ENCODE data around the gene ZC3H15. TPM values are rescaled to one million over a fixed set of nuclear protein-coding genes. Genes with fewer than 3 reads are reported as not detected.
"Not testable (repeated sequence)": the region's sequence is repeated elsewhere in the genome, so short reads cannot be mapped to it uniquely, and the experiment has no call there.

Gene ZC3H15
- total RNA-seq, 4 donors from 2014 or later = 32.2 to 68.5 (median 53.7) TPM

GRCh38 chr2:186459009-186459408 lies 27.1 kb upstream of the ZC3H15 start:
- DNase-seq = no peak
- Histone ChIP-seq H3K36me3 (no peaks in the 10 kb centered on the region), H3K27me3 (no peaks in the 10 kb centered on the region), H3K27ac (no peak overlapping the region), H3K4me1 (no peaks in the 10 kb centered on the region), H3K4me3 (no peak overlapping the region), H3K9me3 (no peaks in the 10 kb centered on the region)
- WGBS, 2 donors = 68 to 84% methylated on average over 2 of the region's 2 CpGs
- TF ChIP-seq CTCF (IDR thresholded peaks at IDR 0.05) (peak in 4 of 6 experiments; percentile 14 to 51 (median 16)), POLR2A (IDR thresholded peaks at IDR 0.05) (no peak)
- intact Hi-C loops (cut with DNase I) = no loop called here

- no peak for TF ChIP-seq POLR2A (IDR thresholded peaks at IDR 0.05)
- TF ChIP-seq CTCF (IDR thresholded peaks at IDR 0.05) = peak in 5 of 6 experiments; percentile 20 to 55 (median 36)
- Histone ChIP-seq H3K27ac (no peak overlapping the region), H3K9me3 (no peaks in the 10 kb centered on the region), H3K36me3 (no peaks in the 10 kb centered on the region), H3K4me3 (no peak overlapping the region), H3K27me3 (no peaks in the 10 kb centered on the region), H3K4me1 (no peaks in the 10 kb centered on the region)
- WGBS, 2 donors = 24 to 44% methylated on average over 1 of the region's 1 CpG
- no peak for DNase-seq
- intact Hi-C loops (cut with DNase I) = no loop called here
These were observed 25.6 kb upstream of the ZC3H15 start for GRCh38 chr2:186460465-186460864.

DNA sequence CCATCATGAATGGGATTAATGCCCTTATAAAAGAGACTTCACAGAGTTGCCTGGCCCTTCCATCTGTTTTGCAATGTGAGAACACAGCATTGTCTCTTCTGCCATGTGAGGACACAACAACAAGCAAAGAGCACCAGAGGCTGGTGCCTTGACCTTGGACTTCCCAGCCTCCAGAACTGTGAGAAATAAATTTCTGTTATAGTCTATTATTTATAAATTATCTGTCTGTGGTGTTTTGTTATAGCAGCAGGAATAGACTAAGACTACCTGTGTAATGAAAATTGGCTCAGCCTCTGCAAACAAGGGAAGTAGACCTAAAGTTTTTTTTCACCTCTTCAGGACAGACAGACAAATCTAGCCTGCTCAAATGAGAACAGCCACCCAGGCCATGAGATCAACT lies 19.3 kb upstream of the ZC3H15 start:
- TF ChIP-seq CTCF (IDR thresholded peaks at IDR 0.05) = no peak
- TF ChIP-seq POLR2A (IDR thresholded peaks at IDR 0.05) = no peak
- Histone ChIP-seq H3K9me3 (peaks cover 0 to 14% (median 0%) of the 10 kb centered on the region in 3 donors), H3K4me3 (no peak overlapping the region), H3K36me3 (no peaks in the 10 kb centered on the region), H3K27ac (no peak overlapping the region), H3K27me3 (no peaks in the 10 kb centered on the region), H3K4me1 (no peaks in the 10 kb centered on the region)
- DNase-seq = no peak
- intact Hi-C loops (cut with DNase I) = no loop called here

DNA sequence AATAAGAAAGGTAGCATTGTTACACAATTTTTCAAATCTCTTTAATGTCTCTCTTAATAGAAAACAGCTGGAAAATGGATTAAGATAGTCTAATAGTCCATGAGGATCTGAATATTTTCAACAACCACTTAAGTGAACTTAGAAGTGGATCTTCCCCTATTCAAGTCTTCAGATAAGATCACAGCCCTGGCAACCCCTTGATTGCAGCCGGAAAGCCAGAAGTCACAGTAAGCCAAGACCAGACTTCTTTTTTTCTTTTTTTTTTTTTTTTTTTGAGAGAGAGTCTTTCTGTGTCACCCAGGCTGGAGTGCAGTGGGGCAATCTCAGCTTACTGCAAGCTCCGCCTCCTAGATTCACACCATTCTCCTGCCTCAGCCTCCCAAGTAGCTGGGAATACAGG lies 18.6 kb upstream of the ZC3H15 start:
- WGBS, 2 donors = 88 to 90% methylated on average over 2 of the region's 2 CpGs
- TF ChIP-seq CTCF (IDR thresholded peaks at IDR 0.05) (no peak), POLR2A (IDR thresholded peaks at IDR 0.05) (no peak)
- Histone ChIP-seq H3K9me3 (peaks cover 0 to 17% (median 0%) of the 10 kb centered on the region in 3 donors), H3K36me3 (no peaks in the 10 kb centered on the region), H3K27me3 (no peaks in the 10 kb centered on the region), H3K27ac (no peak overlapping the region), H3K4me1 (no peaks in the 10 kb centered on the region), H3K4me3 (no peak overlapping the region)
- intact Hi-C loops (cut with DNase I) = no loop called here
- no peak for DNase-seq

DNA sequence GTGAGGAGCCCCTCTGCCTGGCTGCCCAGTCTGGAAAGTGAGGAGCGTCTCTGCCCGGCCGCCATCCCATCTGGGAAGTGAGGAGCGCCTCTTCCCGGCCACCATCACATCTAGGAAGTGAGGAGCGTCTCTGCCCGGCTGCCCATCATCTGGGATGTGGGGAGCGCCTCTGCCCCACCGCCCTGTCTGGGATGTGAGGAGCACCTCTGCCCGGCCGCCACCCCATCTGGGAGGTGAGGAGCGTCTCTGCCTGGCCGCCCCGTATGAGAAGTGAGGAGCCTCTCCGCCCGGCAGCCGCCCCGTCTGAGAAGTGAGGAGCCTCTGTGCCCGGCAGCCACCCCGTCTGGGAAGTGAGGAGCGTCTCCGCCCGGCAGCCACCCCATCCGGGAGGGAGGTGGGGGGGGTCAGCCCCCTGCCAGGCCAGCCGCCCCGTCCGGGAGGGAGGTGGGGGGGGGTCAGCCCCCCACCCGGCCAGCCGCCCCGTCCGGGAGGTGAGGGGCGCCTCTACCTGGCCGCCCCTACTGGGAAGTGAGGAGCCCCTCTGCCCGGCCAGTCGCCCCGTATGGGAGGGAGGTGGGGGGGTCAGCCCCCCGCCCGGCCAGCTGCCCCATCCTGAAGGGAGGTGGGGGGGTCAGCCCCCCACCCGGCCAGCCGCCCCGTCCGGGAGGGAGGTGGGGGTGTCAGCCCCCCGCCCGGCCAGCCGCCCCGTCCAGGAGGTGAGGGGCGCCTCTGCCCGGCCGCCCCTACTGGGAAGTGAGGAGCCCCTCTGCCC lies 13.2 kb upstream of the ZC3H15 start:
- H3K4me3 ChIP-seq; H3K27ac ChIP-seq; H3K4me1 ChIP-seq; H3K36me3 ChIP-seq; intact Hi-C loops (cut with DNase I); H3K27me3 ChIP-seq; DNase-seq: not testable (repeated sequence)
- no CpG with 5 or more reads among the region's 49 CpGs for WGBS, 2 donors
- H3K9me3 ChIP-seq = peaks cover 0 to 12% (median 0%) of the 10 kb centered on the region in 3 donors

GRCh38 chr2:186474239-186474638 lies 11.8 kb upstream of the ZC3H15 start:
- H3K4me3 ChIP-seq; H3K4me1 ChIP-seq; H3K27me3 ChIP-seq; H3K27ac ChIP-seq; intact Hi-C loops (cut with DNase I); DNase-seq; H3K36me3 ChIP-seq: not testable (repeated sequence)
- peaks cover 0 to 12% (median 0%) of the 10 kb centered on the region in 3 donors for H3K9me3 ChIP-seq
- WGBS, 2 donors = 82 to 92% methylated on average over 1 of the region's 1 CpG
